Endothelial cell of umbilical vein (primary cell): Measurements from ENCODE around the gene GABRA4. TPM values are rescaled to one million over a fixed set of nuclear protein-coding genes. Genes with fewer than 3 reads are reported as not detected.

Source experiments
- BruUV-seq: library from RNA; stranded (reverse); fragments of 400-500 nt; replicated peaks from 2 replicates; lab custom pipeline; 2021; lab: Mats Ljungman, UMichigan
- CTCF ChIA-PET: fragments of 300-600, 350-600 bp; sonication (Branson Sonifier 250); formaldehyde crosslinking; loops from one replicate; lab custom pipeline; 2021; ENCODE audit warnings: antibody characterized with exemption, inconsistent platforms; lab: Charles Lee
- POLR2A ChIA-PET: fragments of 300-600, 350-600 bp; sonication (Branson Sonifier 250); formaldehyde crosslinking; loops from one replicate; lab custom pipeline; 2021; ENCODE audit warnings: antibody characterized with exemption, inconsistent platforms; lab: Charles Lee
- DNase-seq: peaks from one replicate; pipeline ENCODE4 v3.0.0-alpha.2; 2011; ENCODE audit warnings: low read depth, low spot score
- FAIRE-seq: peaks from 2 replicates; lab custom pipeline; 2011; peaks lifted over from hg19 to GRCh38; lab: Jason Lieb, UNC
- H2AFZ ChIP-seq: 2 replicates; pipeline ENCODE4 v1.6.0; 2012; ENCODE audit warnings: low read depth, low read length, control low read depth, inconsistent platforms
- H3K27ac ChIP-seq: 2 replicates; pipeline ENCODE4 v1.5.1; 2011; ENCODE audit warnings: low read depth, mild to moderate bottlenecking, control low read depth, low read length, moderate library complexity; ENCODE audit not compliant: insufficient read depth
- H3K27me3 ChIP-seq, 2 experiments: 2 replicates each; pipeline versions ENCODE4 v1.6.0 to v1.6.1; 2011; ENCODE audit warnings: low read length in 2 of 2, mixed read lengths in 1 of 2; ENCODE audit not compliant: control insufficient read depth in 2 of 2, insufficient read depth in 2 of 2
- H3K36me3 ChIP-seq, 2 experiments: 2 replicates in 1 of 2; 3 replicates in 1 of 2; pipeline ENCODE4 v1.5.1; 2011; ENCODE audit warnings: low read length in 2 of 2, mild to moderate bottlenecking in 1 of 2, moderate library complexity in 1 of 2; ENCODE audit not compliant: control insufficient read depth in 2 of 2, insufficient read depth in 2 of 2; ENCODE audit errors: extremely low read depth in 1 of 2
- H3K4me1 ChIP-seq: 3 replicates; pipeline ENCODE4 v1.5.1; 2011; ENCODE audit warnings: mild to moderate bottlenecking, low read length; ENCODE audit not compliant: control insufficient read depth, insufficient read depth; ENCODE audit errors: extremely low read depth
- H3K4me2 ChIP-seq: 2 replicates; pipeline ENCODE4 v1.6.1; 2011; ENCODE audit warnings: low read length, control low read depth, mixed read lengths; ENCODE audit not compliant: insufficient read depth
- H3K4me3 ChIP-seq, 3 experiments: fragments of 200-600 bp in 1 of 3; sonication (generic), shearing (Covaris generic) in 1 of 3; replicated peaks in 1 of 3; 2 replicates each; pipeline ENCODE4 v1.5.1; 2011 to 2016; ENCODE audit warnings: control low read depth in 3 of 3, low read length in 3 of 3, mild to moderate bottlenecking in 2 of 3, inconsistent platforms in 1 of 3, low read depth in 1 of 3, moderate library complexity in 1 of 3; ENCODE audit not compliant: insufficient read depth in 1 of 3
- H3K79me2 ChIP-seq: 2 replicates; pipeline ENCODE4 v1.6.0; 2012; ENCODE audit warnings: low read length, inconsistent platforms; ENCODE audit not compliant: control insufficient read depth, insufficient read depth
- H3K9ac ChIP-seq: replicated peaks from 2 replicates; pipeline ENCODE3; 2011; ENCODE audit warnings: low read length, control low read depth; ENCODE audit not compliant: insufficient read depth; ENCODE audit errors: extremely low read depth
- H3K9me1 ChIP-seq: replicated peaks from 3 replicates; pipeline ENCODE4 v1.6.0; 2011; ENCODE audit warnings: mild to moderate bottlenecking, low read length; ENCODE audit not compliant: control insufficient read depth, insufficient read depth; ENCODE audit errors: extremely low read depth
- H3K9me3 ChIP-seq: replicated peaks from 2 replicates; pipeline ENCODE4 v1.5.1; 2012; ENCODE audit warnings: low read length, inconsistent platforms; ENCODE audit not compliant: control insufficient read depth, insufficient read depth
- H4K20me1 ChIP-seq: replicated peaks from 2 replicates; pipeline ENCODE3; 2011; ENCODE audit warnings: mild to moderate bottlenecking, low read length; ENCODE audit not compliant: control insufficient read depth, insufficient read depth; ENCODE audit errors: extremely low read depth
- CTCF ChIP-seq, 2 donors: IDR thresholded peaks; 1 replicate in 1 of 2; 2 replicates in 1 of 2; pipeline ENCODE4 v1.5.1; 2011; ENCODE audit warnings: low read length in 2 of 2, mild to moderate bottlenecking in 2 of 2, moderate library complexity in 2 of 2, control low read depth in 1 of 2, inconsistent platforms in 1 of 2, low read depth in 1 of 2; ENCODE audit not compliant: insufficient read depth in 1 of 2; ENCODE audit errors: extremely low read depth in 1 of 2
- EZH2 ChIP-seq: IDR thresholded peaks from 2 replicates; pipeline ENCODE4 v1.6.1; 2012; ENCODE audit warnings: borderline replicate concordance, low read depth, mild to moderate bottlenecking, moderate library complexity, low read length, inconsistent platforms; ENCODE audit not compliant: severe bottlenecking
- FOS ChIP-seq: IDR thresholded peaks from 2 replicates; pipeline ENCODE4 v1.6.1; 2011; ENCODE audit warnings: mild to moderate bottlenecking, low read length, moderate library complexity, borderline replicate concordance; ENCODE audit not compliant: insufficient read depth
- GATA2 ChIP-seq: IDR thresholded peaks from 2 replicates; pipeline ENCODE4 v1.7.0; 2011; ENCODE audit warnings: low read depth, mild to moderate bottlenecking, moderate library complexity, mixed read lengths, low read length; ENCODE audit not compliant: insufficient read length, insufficient read depth
- JUN ChIP-seq: IDR thresholded peaks from 2 replicates; pipeline ENCODE4 v1.6.1; 2011; ENCODE audit warnings: borderline replicate concordance, low read depth; ENCODE audit not compliant: insufficient read length, insufficient read depth
- MAX ChIP-seq: IDR thresholded peaks from 2 replicates; pipeline ENCODE4 v1.6.1; 2011; ENCODE audit not compliant: insufficient read depth, insufficient read length
- MYC ChIP-seq: IDR thresholded peaks from one replicate; pipeline ENCODE4 v1.6.1; 2011; ENCODE audit warnings: mild to moderate bottlenecking, low read depth, low read length
- POLR2A ChIP-seq: IDR thresholded peaks from 2 replicates; pipeline ENCODE4 v1.6.1; 2012; ENCODE audit warnings: low read depth, mild to moderate bottlenecking, control low read depth, low read length
- POLR2AphosphoS5 ChIP-seq: IDR thresholded peaks from 2 replicates; pipeline ENCODE4 v1.6.1; 2012; ENCODE audit warnings: low read depth, mild to moderate bottlenecking, control low read depth, low read length, moderate library complexity; ENCODE audit not compliant: insufficient read depth
- dilution Hi-C: fragments of 300-500 bp; cut with MboI; formaldehyde crosslinking; loops from one replicate; pipeline ENCODE4 v1.15.0; 2019; ENCODE audit warnings: low sequenced_read_pairs; ENCODE audit not compliant: extremely low pct_ligation_motif_present
- intact Hi-C: fragments of 100-400 bp; cut with micrococcal nuclease; formaldehyde crosslinking; loops from one replicate; pipeline ENCODE4 v1.10.0; 2022
- polyA plus RNA-seq, 4 experiments: library from polyadenylated mRNA; depleted of rRNA in 3 of 4; stranded (reverse) in 3 of 4; unstranded in 1 of 4; fragments of >200 nt; gene quantifications; 2 replicates each; pipeline versions ENCODE4 v1.2.1 to v1.2.3, GENCODE V29; 2011 to 2012; ENCODE audit warnings: missing spikeins in 1 of 4
- total RNA-seq: library from RNA; stranded (reverse); gene quantifications from 2 replicates; pipeline ENCODE4 v1.2.3, GENCODE V29; 2021

The GABRA4 gene
- total and polyA plus RNA-seq, 2 donors (not counting 3 experiments of a cell fraction or from before 2014, with no cell fraction given): not detected

GRCh38 chr4:47010912-47011446 lies 17.6 kb upstream of the GABRA4 start:
- BruUV-seq: no TSS peak
- Histone ChIP-seq H3K4me1 (no peaks in the 10 kb centered on the region), H4K20me1 (no peaks in the 10 kb centered on the region), H3K79me2 (no peaks in the 10 kb centered on the region), H3K4me3 (no peak overlapping the region), H3K9me1 (no peaks in the 10 kb centered on the region), H3K9ac (no peak overlapping the region), H3K27me3 (no peaks in the 10 kb centered on the region), H3K27ac (no peak overlapping the region), H3K9me3 (no peaks in the 10 kb centered on the region), H3K4me2 (no peak overlapping the region), H3K36me3 (no peaks in the 10 kb centered on the region), H2AFZ (peak overlapping the region; percentile 41)
- ChIA-PET CTCF (interaction anchor here (1.1 to 1.2 kb wide), 2 partner anchors 11 to 23 kb away, joined by 3 to 4 read pairs; no protein-coding TSS in a partner anchor), POLR2A (no interaction called here)
- intact Hi-C loops: no loop called here
- DNase-seq (no peak), FAIRE-seq (no peak)
- TF ChIP-seq EZH2: no peak
- no peak for TF ChIP-seq JUN
- no peak for TF ChIP-seq MYC
- TF ChIP-seq POLR2A: no peak
- TF ChIP-seq MAX: no peak
- no peak for TF ChIP-seq POLR2AphosphoS5
- no peak for TF ChIP-seq CTCF (IDR thresholded peaks at IDR 0.05; ENCODE audit: extremely low read depth in 1 of 2, insufficient read depth in 1 of 2, low read depth in 1 of 2, low read length in 2 of 2)
- TF ChIP-seq FOS: no peak
- TF ChIP-seq GATA2: no peak
- dilution Hi-C loops: no loop called here
